ENCODE data around the gene SAMD1.

DNA sequence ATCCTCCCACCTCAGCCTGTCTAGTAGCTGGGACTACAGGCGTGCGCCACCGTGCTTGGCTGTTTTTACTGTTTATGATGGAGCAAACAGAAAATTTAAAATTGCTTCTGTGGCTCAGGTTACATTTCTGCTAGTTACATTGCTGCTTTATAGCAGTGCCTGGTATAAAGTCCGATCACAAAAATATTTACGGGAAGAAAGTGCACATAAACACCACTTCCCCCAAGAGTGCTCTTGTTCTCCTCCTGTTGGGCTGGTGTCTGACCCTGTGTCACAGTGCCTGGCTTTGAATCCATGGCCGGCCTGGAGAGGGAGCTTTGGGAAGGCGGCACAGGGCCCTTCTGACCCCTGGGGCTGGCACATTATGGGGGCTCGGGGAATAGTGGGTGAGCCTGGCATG lies 15.1 kb upstream of the SAMD1 start:
- TF ChIP-seq CTCF (IDR thresholded peaks at IDR 0.05; ENCODE audit: insufficient read depth, low read length) (no peak), GABPA (IDR thresholded peaks at IDR 0.05; ENCODE audit: low read depth) (no peak)

Measured in HL-60 (cell line).